ENCODE results near the gene MOB1B. TPM values are rescaled to one million over a fixed set of nuclear protein-coding genes. Genes with fewer than 3 reads are reported as not detected.

Gene MOB1B
- total and polyA plus RNA-seq, 2 of the 13 experiments (the other 11 are each of a cell fraction or from before 2014, with no cell fraction given): 3.9 to 4.0 TPM

GRCh38 chr4:71025654-71026053 lies 123.5 kb downstream of the MOB1B start:
- H3K79me2 ChIP-seq (ENCODE audit: insufficient read depth, low read length): no peaks in the 10 kb centered on the region
- TF ChIP-seq RNF219 (CRISPR knock-in tag; IDR thresholded peaks at IDR 0.05) (no peak), ZNF441 (CRISPR knock-in tag; IDR thresholded peaks at IDR 0.05; ENCODE audit: borderline replicate concordance) (no peak), FOXM1 (CRISPR knock-in tag; IDR thresholded peaks at IDR 0.05) (no peak), HMGA1 (CRISPR knock-in tag; conservative IDR thresholded peaks at IDR 0.05) (no peak), CREBL2 (CRISPR knock-in tag; IDR thresholded peaks at IDR 0.05; ENCODE audit: borderline replicate concordance) (no peak), TSC22D2 (CRISPR knock-in tag; IDR thresholded peaks at IDR 0.05; ENCODE audit: borderline replicate concordance) (no peak), ZNF446 (CRISPR knock-in tag; IDR thresholded peaks at IDR 0.05) (no peak), ZHX1 (CRISPR knock-in tag; IDR thresholded peaks at IDR 0.05; ENCODE audit: low read depth) (no peak), NR1H2 (CRISPR knock-in tag; IDR thresholded peaks at IDR 0.05; ENCODE audit: borderline replicate concordance, low read depth) (no peak), KDM5B (CRISPR knock-in tag; IDR thresholded peaks at IDR 0.05; ENCODE audit: borderline replicate concordance) (no peak), PHF20 (CRISPR knock-in tag; IDR thresholded peaks at IDR 0.05) (no peak), SATB2 (CRISPR knock-in tag; IDR thresholded peaks at IDR 0.05) (no peak), ZNF205 (CRISPR knock-in tag; IDR thresholded peaks at IDR 0.05) (no peak), ZNF709 (CRISPR knock-in tag; IDR thresholded peaks at IDR 0.05) (no peak), ZNF17 (CRISPR knock-in tag; IDR thresholded peaks at IDR 0.05) (no peak)
- TF ChIP-seq, protein P1, sequence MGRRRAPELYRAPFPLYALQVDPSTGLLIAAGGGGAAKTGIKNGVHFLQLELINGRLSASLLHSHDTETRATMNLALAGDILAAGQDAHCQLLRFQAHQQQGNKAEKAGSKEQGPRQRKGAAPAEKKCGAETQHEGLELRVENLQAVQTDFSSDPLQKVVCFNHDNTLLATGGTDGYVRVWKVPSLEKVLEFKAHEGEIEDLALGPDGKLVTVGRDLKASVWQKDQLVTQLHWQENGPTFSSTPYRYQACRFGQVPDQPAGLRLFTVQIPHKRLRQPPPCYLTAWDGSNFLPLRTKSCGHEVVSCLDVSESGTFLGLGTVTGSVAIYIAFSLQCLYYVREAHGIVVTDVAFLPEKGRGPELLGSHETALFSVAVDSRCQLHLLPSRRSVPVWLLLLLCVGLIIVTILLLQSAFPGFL (CRISPR knock-in tag; IDR thresholded peaks at IDR 0.05): no peak
- TF ChIP-seq, protein P2, sequence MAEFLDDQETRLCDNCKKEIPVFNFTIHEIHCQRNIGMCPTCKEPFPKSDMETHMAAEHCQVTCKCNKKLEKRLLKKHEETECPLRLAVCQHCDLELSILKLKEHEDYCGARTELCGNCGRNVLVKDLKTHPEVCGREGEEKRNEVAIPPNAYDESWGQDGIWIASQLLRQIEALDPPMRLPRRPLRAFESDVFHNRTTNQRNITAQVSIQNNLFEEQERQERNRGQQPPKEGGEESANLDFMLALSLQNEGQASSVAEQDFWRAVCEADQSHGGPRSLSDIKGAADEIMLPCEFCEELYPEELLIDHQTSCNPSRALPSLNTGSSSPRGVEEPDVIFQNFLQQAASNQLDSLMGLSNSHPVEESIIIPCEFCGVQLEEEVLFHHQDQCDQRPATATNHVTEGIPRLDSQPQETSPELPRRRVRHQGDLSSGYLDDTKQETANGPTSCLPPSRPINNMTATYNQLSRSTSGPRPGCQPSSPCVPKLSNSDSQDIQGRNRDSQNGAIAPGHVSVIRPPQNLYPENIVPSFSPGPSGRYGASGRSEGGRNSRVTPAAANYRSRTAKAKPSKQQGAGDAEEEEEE (CRISPR knock-in tag; IDR thresholded peaks at IDR 0.05; ENCODE audit: borderline replicate concordance): no peak
- no peak overlapping the region for H3K9ac ChIP-seq (ENCODE audit: insufficient read depth, low read depth, low read length)
- 93% methylated on average over 3 of the region's 3 CpGs for WGBS (ENCODE audit: low lambda C conversion rate)
- H3K4me1 ChIP-seq (ENCODE audit: insufficient read depth, low read length): peaks cover 15% of the 10 kb centered on the region
- no peaks in the 10 kb centered on the region for H4K20me1 ChIP-seq (ENCODE audit: insufficient read depth, low read length)
- H3K9me3 ChIP-seq (ENCODE audit: low read length): no peaks in the 10 kb centered on the region
- H3K36me3 ChIP-seq (replicated peaks in 1 of 2; ENCODE audit: control insufficient read depth in 1 of 2, insufficient read depth in 2 of 2, low read length in 2 of 2): peaks cover 0 to 8% of the 10 kb centered on the region in 2 experiments; a peak in 2 of 5 replicates
- H3K27me3 ChIP-seq (ENCODE audit: control insufficient read depth in 1 of 2, insufficient read depth in 2 of 2, low read length in 2 of 2): no peaks in the 10 kb centered on the region
- H3K4me2 ChIP-seq (ENCODE audit: low read depth, low read length): no peak overlapping the region
- intact Hi-C loops (cut with micrococcal nuclease; ENCODE audit: unreplicated experiment): no loop called here
- BruUV-seq (replicated peaks): no TSS peak
- POLR2A ChIA-PET: interaction anchor here (1.0 kb wide), 1 partner anchor 32 kb away, joined by 7 read pairs; the partner anchor contains the start of gene DCK
- H3K4me3 ChIP-seq (replicated peaks in 1 of 3; ENCODE audit: insufficient read depth in 1 of 3, low read depth in 2 of 3, low read length in 3 of 3): no peak overlapping the region
- no peak overlapping the region for H2AFZ ChIP-seq (ENCODE audit: low read length)
- DNase-seq (ENCODE audit: low spot score) (no peak), ATAC-seq (no peak), FAIRE-seq (no peak)
- CTCF ChIA-PET (ENCODE audit: low intra/inter-chr PET ratio, low total read pairs): no interaction called here
- in situ Hi-C loops (cut with HindIII; ENCODE audit: extremely low pct_ligation_motif_present, low pct_unique_long_range_greater_than_20kb): no loop called here
- no peak overlapping the region for H3K27ac ChIP-seq (ENCODE audit: extremely low read length, insufficient read depth, low read length)
